AG04449 (cell line): ENCODE data around the gene FFAR3.

Source experiments
- CTCF ChIA-PET: fragments of 350-600 bp; formaldehyde crosslinking; extraction: SDS; loops from one replicate; lab custom pipeline; 2021; ENCODE audit warnings: antibody characterized with exemption; lab: Yijun Ruan, JAX
- POLR2A ChIA-PET: fragments of 400-600, 350-600 bp; formaldehyde crosslinking; extraction: SDS; loops from one replicate; lab custom pipeline; 2020; ENCODE audit warnings: antibody characterized with exemption, inconsistent platforms; lab: Yijun Ruan, JAX
- DNase-seq: peaks from one replicate; pipeline ENCODE4 v3.0.0-alpha.2; 2010; ENCODE audit warnings: low read depth, low spot score
- H3K4me3 ChIP-seq: 2 replicates; pipeline ENCODE4 v1.5.1; 2011; ENCODE audit warnings: low read depth, mild to moderate bottlenecking, control low read depth, low read length
- CTCF ChIP-seq: IDR thresholded peaks from one replicate; pipeline ENCODE4 v1.5.1; 2011; ENCODE audit warnings: mild to moderate bottlenecking, moderate library complexity, low read length, control low read depth, inconsistent platforms; ENCODE audit not compliant: insufficient read depth; ENCODE audit errors: missing control alignments

The FFAR3 gene

GRCh38 chr19:35341565-35342225, 16.6 kb upstream of the FFAR3 start:
- CTCF ChIA-PET, result no interaction called here
- POLR2A ChIA-PET, result no interaction called here
- TF ChIP-seq CTCF, result no peak
- no peak for DNase-seq
- no peak overlapping the region for H3K4me3 ChIP-seq

DNA sequence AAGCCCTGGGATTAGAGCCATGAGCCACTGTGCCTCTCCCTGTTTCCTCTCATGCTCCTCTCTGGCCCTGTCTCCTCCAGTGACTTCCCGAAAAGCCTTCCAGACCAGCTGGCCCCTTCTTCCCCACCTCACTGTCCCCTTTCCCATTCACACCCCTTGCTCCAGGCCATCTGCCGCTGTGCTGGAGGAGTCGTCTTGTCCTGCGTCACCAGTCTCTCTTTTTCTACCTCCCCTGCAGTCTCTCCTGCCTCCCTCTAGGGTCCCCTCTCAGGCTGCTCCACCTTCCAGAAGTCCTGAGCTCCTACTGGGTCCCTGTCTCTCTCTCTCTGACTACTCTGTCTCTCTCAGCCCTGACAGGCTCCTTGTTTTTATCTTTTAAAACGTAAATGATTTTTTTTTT, 15.8 kb upstream of the FFAR3 start:
- no peak for TF ChIP-seq CTCF
- ChIA-PET CTCF (interaction anchor here (0.6 to 1.0 kb wide), 2 partner anchors 9 to 10 kb away, joined by 3 read pairs; no protein-coding TSS in a partner anchor), POLR2A (no interaction called here)
- no peak overlapping the region for H3K4me3 ChIP-seq
- no peak for DNase-seq

DNA sequence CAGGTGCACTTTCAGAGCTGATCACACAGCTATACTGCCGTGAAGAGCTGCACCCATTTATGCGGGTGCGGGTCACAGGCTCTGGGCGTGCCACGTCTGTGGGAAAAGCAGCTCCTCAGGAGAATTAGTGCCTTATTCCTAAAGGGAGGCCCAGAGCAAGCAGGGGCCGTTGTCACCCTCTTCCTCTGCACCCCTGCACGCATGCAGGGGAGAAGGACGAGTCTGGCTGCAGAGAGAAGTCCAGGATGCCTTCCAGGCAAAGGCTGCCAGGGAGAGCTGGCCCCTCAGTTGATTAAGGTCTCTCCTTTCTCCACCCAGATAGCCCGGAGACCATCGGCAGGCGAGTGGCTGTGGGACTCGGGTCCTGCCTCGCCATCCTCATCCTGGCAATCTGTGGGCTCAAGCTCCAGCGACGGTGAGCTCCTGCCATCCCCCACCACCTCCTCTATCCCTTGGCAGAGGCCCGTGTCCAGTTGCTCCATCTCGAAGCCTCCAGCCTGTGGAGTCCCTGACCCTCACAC, 13.7 kb upstream of the FFAR3 start:
- DNase-seq, result no peak
- POLR2A ChIA-PET, result no interaction called here
- H3K4me3 ChIP-seq, result no peak overlapping the region
- no peak for TF ChIP-seq CTCF
- CTCF ChIA-PET, result interaction anchor here (0.9 kb wide), 1 partner anchor 9 kb away, joined by 5 read pairs; no protein-coding TSS in a partner anchor

DNA sequence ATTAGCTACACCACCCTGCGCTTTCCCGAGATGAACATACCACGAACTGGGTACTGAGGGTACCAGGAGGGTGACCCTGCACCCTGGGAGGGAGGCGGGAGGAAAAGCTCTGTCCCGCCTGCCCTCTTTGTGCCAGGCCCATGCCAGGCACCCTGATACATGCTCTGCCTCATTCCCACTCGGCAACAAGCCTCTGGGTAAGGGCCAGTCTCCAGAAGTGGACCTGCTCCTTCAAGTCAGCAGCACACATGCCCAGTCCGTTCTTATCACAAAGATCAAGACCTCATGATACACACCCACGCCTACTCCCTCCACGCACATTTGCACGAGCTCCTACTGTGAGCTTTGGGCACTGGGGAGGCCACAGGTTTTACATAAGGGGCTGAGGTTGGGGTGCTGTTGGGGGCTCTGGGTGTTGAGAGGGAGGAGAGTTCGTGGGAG, 12.6 kb upstream of the FFAR3 start:
- ChIA-PET CTCF (no interaction called here), POLR2A (no interaction called here)
- no peak for DNase-seq
- H3K4me3 ChIP-seq, result no peak overlapping the region
- TF ChIP-seq CTCF, result no peak

GRCh38 chr19:35346193-35347052, 11.8 kb upstream of the FFAR3 start:
- CTCF ChIA-PET, result no interaction called here
- DNase-seq, result no peak
- POLR2A ChIA-PET, result no interaction called here
- H3K4me3 ChIP-seq, result no peak overlapping the region
- no peak for TF ChIP-seq CTCF
